Neural cell (in vitro differentiated cells): ENCODE results near the gene DISP1. TPM values are rescaled to one million over a fixed set of nuclear protein-coding genes. Genes with fewer than 3 reads are reported as not detected.

Source experiments
- H2AFZ ChIP-seq: fragments of 200-600, 300-800 bp; sonication (generic), shearing (Covaris generic); 2 replicates; pipeline ENCODE4 v1.6.0; 2014; ENCODE audit warnings: low read depth, mild to moderate bottlenecking, antibody characterized with exemption, low read length, moderate library complexity
- H3F3A ChIP-seq: fragments of 200-600 bp; shearing (Covaris generic); 2 replicates; pipeline ENCODE4 v1.6.1; 2016; ENCODE audit warnings: mild to moderate bottlenecking, moderate library complexity, mixed read lengths, antibody characterized with exemption, low read length; ENCODE audit not compliant: insufficient read depth, poor library complexity, severe bottlenecking
- H3K27ac ChIP-seq: fragments of 200-600, 300-800 bp; sonication (generic), shearing (Covaris generic); 2 replicates; pipeline ENCODE4 v1.5.1; 2014; ENCODE audit warnings: mild to moderate bottlenecking, low read length, moderate library complexity
- H3K27me3 ChIP-seq: fragments of 300-800, 200-600 bp; sonication (generic), shearing (Covaris generic); 2 replicates; pipeline ENCODE4 v1.6.0; 2014; ENCODE audit warnings: mild to moderate bottlenecking, low read depth, low read length, moderate library complexity; ENCODE audit not compliant: insufficient read depth
- H3K36me3 ChIP-seq: fragments of 300-800, 200-600 bp; sonication (generic), shearing (Covaris generic); 2 replicates; pipeline ENCODE4 v1.5.1; 2014; ENCODE audit warnings: mild to moderate bottlenecking, antibody characterized with exemption, low read length, moderate library complexity; ENCODE audit not compliant: insufficient read depth
- H3K4me2 ChIP-seq: fragments of 300-800, 200-600 bp; sonication (generic), shearing (Covaris generic); 2 replicates; pipeline ENCODE4 v1.6.0; 2014; ENCODE audit warnings: mild to moderate bottlenecking, low read length
- H3K4me3 ChIP-seq: fragments of 300-800, 200-600 bp; sonication (generic), shearing (Covaris generic); 2 replicates; pipeline ENCODE4 v1.5.1; 2014; ENCODE audit warnings: mild to moderate bottlenecking, low read length, moderate library complexity
- H3K79me2 ChIP-seq: fragments of 200-600 bp; shearing (Covaris generic); replicated peaks from 2 replicates; pipeline ENCODE4 v1.6.0; 2014; ENCODE audit warnings: mild to moderate bottlenecking, low read length, moderate library complexity; ENCODE audit not compliant: insufficient read depth
- H3K9ac ChIP-seq: fragments of 300-800, 200-600 bp; sonication (generic), shearing (Covaris generic); 2 replicates; pipeline ENCODE4 v1.6.1; 2016; ENCODE audit warnings: mild to moderate bottlenecking, low read length, mixed read lengths
- H3K9me2 ChIP-seq: fragments of 200-600 bp; shearing (Covaris generic); 2 replicates; pipeline ENCODE4 v1.6.1; 2016; ENCODE audit warnings: mild to moderate bottlenecking, low read length, mixed read lengths; ENCODE audit not compliant: insufficient read depth
- H3K9me3 ChIP-seq: fragments of 200-600, 300-800 bp; sonication (generic), shearing (Covaris generic); 2 replicates; pipeline ENCODE4 v1.6.1; 2016; ENCODE audit warnings: mild to moderate bottlenecking, mixed run types, low read length, moderate library complexity, mixed read lengths
- H4K20me1 ChIP-seq: fragments of 200-600 bp; shearing (Covaris generic); 2 replicates; pipeline ENCODE4 v1.6.1; 2016; ENCODE audit warnings: mild to moderate bottlenecking, mixed run types; ENCODE audit not compliant: insufficient read depth
- EP300 ChIP-seq: fragments of 450-650 bp; conservative IDR thresholded peaks from 2 replicates; pipeline ENCODE4 v1.6.1; 2014; ENCODE audit warnings: antibody characterized with exemption, mild to moderate bottlenecking, moderate library complexity; ENCODE audit not compliant: poor library complexity, severe bottlenecking
- EZH2 ChIP-seq: fragments of 200-600, 300-800 bp; shearing (Covaris generic), sonication (generic); IDR thresholded peaks from 2 replicates; pipeline ENCODE4 v1.6.1; 2014; ENCODE audit warnings: antibody characterized with exemption, low read length, borderline replicate concordance, mild to moderate bottlenecking; ENCODE audit not compliant: insufficient read depth, poor library complexity, severe bottlenecking
- MXI1 ChIP-seq: fragments of 450-650 bp; conservative IDR thresholded peaks from 2 replicates; pipeline ENCODE4 v1.6.1; 2014; ENCODE audit warnings: antibody characterized with exemption, mild to moderate bottlenecking; ENCODE audit not compliant: poor library complexity, severe bottlenecking
- POLR2AphosphoS5 ChIP-seq: IDR thresholded peaks from 2 replicates; pipeline ENCODE4 v1.6.1; 2012
- RAD21 ChIP-seq: fragments of 450-650 bp; conservative IDR thresholded peaks from 2 replicates; pipeline ENCODE4 v1.6.1; 2014; ENCODE audit warnings: antibody characterized with exemption, mild to moderate bottlenecking, moderate library complexity
- SMC3 ChIP-seq: fragments of 450-650 bp; conservative IDR thresholded peaks from 2 replicates; pipeline ENCODE4 v1.6.1; 2014; ENCODE audit warnings: antibody characterized with exemption, mild to moderate bottlenecking, moderate library complexity; ENCODE audit not compliant: poor library complexity
- TAF1 ChIP-seq: IDR thresholded peaks from 2 replicates; pipeline ENCODE4 v1.6.1; 2012; ENCODE audit warnings: low read depth
- polyA plus RNA-seq: library from polyadenylated mRNA; depleted of rRNA; stranded (reverse); fragments of >200 nt; gene quantifications from 2 replicates; pipeline ENCODE4 v1.2.3, GENCODE V29; 2014
- TF ChIP-seq, protein P1 (sequence below): fragments of 450-650 bp; IDR thresholded peaks from 2 replicates; pipeline ENCODE4 v1.5.1; 2014; ENCODE audit warnings: antibody characterized with exemption, mild to moderate bottlenecking, moderate library complexity; ENCODE audit not compliant: poor library complexity, severe bottlenecking
- TF ChIP-seq, protein P2 (sequence below): IDR thresholded peaks from 2 replicates; pipeline ENCODE4 v1.6.1; 2012; ENCODE audit warnings: borderline replicate concordance

Gene DISP1
- polyA plus RNA-seq, 1 donor from 2014 or later = 3.9 TPM

DNA sequence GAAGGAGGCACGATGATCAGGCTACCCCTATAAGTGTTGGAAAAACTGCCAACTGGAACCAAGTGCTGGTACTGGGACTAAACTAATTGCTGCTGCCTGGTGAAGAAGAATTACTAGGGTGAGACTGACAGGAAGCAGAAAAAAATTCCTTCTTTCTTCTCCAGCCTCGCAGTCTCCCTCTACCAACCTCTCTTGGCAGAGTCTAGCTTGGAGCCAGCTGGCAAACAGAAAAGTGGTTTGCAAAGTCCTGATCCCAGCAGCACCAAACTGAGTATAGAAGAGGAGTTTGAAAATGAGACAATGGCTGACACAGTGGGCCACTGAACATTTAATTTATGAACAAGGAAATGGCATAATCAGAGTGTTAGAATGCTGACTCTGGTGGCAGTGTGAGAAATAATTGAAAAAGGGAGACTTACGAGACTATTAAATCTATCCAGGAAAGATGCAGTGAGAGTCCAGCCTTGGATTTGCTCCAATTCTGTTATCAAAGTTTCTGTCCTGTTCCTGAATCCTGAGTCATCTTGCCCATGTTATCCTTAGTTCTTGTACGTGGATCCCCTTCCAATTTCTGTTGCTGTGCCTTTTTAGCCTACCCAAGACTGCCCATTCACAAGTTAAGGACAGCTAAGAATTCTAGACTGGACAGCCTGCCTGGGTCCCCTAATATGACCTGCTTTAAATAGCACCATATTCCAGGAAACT lies 23.7 kb upstream of the DISP1 start:
- Histone ChIP-seq H3K27me3 (no peaks in the 10 kb centered on the region), H3K79me2 (no peaks in the 10 kb centered on the region), H3K36me3 (no peaks in the 10 kb centered on the region), H3K9me2 (no peaks in the 10 kb centered on the region), H3K9ac (no peak overlapping the region), H2AFZ (no peak overlapping the region), H3F3A (no peaks in the 10 kb centered on the region), H3K4me3 (no peak overlapping the region), H3K27ac (no peak overlapping the region), H4K20me1 (no peaks in the 10 kb centered on the region), H3K9me3 (no peaks in the 10 kb centered on the region), H3K4me2 (no peak overlapping the region)
- TF ChIP-seq EP300 = no peak

DNA sequence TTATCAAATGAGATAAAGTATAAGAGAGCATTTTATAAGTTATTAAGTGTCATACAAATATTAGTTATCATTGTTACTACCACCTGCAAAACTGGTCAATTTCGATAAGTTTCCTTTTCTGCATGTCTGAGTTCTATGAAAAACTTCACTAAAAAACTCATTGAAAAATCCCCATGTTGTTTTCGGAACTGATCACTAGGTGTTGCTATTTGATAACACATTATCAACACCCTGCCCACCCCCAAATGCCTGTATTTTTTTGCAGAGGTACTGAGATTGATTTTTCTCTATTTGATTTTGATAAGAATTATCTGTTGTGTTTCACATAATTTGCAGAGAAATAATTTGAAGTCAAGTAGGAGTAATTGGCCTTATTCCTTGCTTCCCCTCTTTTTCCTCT lies 22.1 kb upstream of the DISP1 start:
- Histone ChIP-seq H3K27ac (no peak overlapping the region), H3K9ac (no peak overlapping the region), H3F3A (no peaks in the 10 kb centered on the region), H3K27me3 (no peaks in the 10 kb centered on the region), H3K79me2 (no peaks in the 10 kb centered on the region), H3K4me3 (no peak overlapping the region), H4K20me1 (no peaks in the 10 kb centered on the region), H2AFZ (no peak overlapping the region), H3K4me2 (no peak overlapping the region), H3K9me2 (no peaks in the 10 kb centered on the region), H3K36me3 (no peaks in the 10 kb centered on the region), H3K9me3 (no peaks in the 10 kb centered on the region)
- peak; percentile 97 for TF ChIP-seq SMC3
- no peak for TF ChIP-seq TAF1
- peak; percentile 94 for TF ChIP-seq RAD21
- TF ChIP-seq, protein P1, sequence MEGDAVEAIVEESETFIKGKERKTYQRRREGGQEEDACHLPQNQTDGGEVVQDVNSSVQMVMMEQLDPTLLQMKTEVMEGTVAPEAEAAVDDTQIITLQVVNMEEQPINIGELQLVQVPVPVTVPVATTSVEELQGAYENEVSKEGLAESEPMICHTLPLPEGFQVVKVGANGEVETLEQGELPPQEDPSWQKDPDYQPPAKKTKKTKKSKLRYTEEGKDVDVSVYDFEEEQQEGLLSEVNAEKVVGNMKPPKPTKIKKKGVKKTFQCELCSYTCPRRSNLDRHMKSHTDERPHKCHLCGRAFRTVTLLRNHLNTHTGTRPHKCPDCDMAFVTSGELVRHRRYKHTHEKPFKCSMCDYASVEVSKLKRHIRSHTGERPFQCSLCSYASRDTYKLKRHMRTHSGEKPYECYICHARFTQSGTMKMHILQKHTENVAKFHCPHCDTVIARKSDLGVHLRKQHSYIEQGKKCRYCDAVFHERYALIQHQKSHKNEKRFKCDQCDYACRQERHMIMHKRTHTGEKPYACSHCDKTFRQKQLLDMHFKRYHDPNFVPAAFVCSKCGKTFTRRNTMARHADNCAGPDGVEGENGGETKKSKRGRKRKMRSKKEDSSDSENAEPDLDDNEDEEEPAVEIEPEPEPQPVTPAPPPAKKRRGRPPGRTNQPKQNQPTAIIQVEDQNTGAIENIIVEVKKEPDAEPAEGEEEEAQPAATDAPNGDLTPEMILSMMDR = peak; percentile 93
- TF ChIP-seq, protein P2, sequence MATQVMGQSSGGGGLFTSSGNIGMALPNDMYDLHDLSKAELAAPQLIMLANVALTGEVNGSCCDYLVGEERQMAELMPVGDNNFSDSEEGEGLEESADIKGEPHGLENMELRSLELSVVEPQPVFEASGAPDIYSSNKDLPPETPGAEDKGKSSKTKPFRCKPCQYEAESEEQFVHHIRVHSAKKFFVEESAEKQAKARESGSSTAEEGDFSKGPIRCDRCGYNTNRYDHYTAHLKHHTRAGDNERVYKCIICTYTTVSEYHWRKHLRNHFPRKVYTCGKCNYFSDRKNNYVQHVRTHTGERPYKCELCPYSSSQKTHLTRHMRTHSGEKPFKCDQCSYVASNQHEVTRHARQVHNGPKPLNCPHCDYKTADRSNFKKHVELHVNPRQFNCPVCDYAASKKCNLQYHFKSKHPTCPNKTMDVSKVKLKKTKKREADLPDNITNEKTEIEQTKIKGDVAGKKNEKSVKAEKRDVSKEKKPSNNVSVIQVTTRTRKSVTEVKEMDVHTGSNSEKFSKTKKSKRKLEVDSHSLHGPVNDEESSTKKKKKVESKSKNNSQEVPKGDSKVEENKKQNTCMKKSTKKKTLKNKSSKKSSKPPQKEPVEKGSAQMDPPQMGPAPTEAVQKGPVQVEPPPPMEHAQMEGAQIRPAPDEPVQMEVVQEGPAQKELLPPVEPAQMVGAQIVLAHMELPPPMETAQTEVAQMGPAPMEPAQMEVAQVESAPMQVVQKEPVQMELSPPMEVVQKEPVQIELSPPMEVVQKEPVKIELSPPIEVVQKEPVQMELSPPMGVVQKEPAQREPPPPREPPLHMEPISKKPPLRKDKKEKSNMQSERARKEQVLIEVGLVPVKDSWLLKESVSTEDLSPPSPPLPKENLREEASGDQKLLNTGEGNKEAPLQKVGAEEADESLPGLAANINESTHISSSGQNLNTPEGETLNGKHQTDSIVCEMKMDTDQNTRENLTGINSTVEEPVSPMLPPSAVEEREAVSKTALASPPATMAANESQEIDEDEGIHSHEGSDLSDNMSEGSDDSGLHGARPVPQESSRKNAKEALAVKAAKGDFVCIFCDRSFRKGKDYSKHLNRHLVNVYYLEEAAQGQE = no peak

DNA sequence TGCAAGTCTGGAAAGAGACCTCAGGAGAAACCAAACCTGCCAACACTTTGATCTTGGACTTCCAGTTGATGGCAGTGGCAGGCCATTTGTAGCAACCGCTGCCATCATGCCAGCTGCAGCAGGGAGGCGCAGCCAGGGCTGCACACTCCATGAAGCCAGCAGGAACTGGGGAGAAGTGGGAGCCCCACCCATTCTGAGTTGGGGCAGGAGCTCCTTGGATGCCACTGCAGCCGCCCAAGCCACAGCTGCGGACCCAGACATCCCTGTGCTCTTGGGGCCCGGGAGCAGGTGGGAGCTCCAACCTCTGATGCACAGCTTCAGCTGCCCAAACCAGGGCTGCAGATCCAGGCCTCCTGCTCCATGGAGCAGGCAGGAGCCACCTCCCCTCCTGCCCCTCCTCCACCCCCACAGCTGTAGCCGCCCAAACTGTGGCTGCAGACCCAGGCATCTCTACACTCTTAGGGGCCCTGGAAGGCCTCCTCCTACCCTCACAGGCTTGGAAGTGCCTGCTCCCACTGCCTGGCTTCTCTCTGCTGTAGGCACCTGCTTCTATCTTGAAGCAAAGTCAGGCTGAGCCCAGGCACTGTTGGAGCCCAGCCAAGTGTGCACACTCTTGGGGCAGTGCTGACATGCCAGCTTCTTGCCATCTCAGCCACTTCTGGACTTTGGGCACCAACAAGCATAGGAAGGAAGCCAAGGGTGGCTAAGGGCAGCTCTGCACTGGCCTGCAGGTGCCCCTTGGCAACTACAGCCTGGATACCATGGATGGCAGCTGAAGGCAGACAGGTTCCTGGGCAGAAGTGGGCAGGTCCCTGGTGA lies 20.0 kb upstream of the DISP1 start:
- Histone ChIP-seq H3K9me3 (no peaks in the 10 kb centered on the region), H3K9me2 (no peaks in the 10 kb centered on the region), H3K4me2 (no peak overlapping the region), H3K27me3 (no peaks in the 10 kb centered on the region), H3F3A (no peaks in the 10 kb centered on the region), H3K27ac (no peak overlapping the region), H3K79me2 (no peaks in the 10 kb centered on the region), H3K36me3 (no peaks in the 10 kb centered on the region), H4K20me1 (no peaks in the 10 kb centered on the region), H3K4me3 (no peak overlapping the region), H2AFZ (no peak overlapping the region), H3K9ac (no peak overlapping the region)
- TF ChIP-seq MXI1 (no peak), TAF1 (no peak), EZH2 (no peak), EP300 (no peak), SMC3 (no peak), POLR2AphosphoS5 (no peak), RAD21 (peak; percentile 33)
- TF ChIP-seq, protein P1 = peak; percentile 39
